Activated T-cell treated with anti-CD3 and anti-CD28 coated beads, Interleukin-2, amount 50 U/mL, for 48 hours (primary cell): Measurements from ENCODE around the gene CASKIN2.

ENCODE experiments used
- DNase-seq, 2 experiments: peaks; one replicate each; pipeline ENCODE4 v3.0.0-alpha.2; 2020

Gene CASKIN2, protein sequence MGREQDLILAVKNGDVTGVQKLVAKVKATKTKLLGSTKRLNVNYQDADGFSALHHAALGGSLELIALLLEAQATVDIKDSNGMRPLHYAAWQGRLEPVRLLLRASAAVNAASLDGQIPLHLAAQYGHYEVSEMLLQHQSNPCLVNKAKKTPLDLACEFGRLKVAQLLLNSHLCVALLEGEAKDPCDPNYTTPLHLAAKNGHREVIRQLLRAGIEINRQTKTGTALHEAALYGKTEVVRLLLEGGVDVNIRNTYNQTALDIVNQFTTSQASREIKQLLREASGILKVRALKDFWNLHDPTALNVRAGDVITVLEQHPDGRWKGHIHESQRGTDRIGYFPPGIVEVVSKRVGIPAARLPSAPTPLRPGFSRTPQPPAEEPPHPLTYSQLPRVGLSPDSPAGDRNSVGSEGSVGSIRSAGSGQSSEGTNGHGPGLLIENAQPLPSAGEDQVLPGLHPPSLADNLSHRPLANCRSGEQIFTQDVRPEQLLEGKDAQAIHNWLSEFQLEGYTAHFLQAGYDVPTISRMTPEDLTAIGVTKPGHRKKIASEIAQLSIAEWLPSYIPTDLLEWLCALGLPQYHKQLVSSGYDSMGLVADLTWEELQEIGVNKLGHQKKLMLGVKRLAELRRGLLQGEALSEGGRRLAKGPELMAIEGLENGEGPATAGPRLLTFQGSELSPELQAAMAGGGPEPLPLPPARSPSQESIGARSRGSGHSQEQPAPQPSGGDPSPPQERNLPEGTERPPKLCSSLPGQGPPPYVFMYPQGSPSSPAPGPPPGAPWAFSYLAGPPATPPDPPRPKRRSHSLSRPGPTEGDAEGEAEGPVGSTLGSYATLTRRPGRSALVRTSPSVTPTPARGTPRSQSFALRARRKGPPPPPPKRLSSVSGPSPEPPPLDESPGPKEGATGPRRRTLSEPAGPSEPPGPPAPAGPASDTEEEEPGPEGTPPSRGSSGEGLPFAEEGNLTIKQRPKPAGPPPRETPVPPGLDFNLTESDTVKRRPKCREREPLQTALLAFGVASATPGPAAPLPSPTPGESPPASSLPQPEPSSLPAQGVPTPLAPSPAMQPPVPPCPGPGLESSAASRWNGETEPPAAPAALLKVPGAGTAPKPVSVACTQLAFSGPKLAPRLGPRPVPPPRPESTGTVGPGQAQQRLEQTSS (N-terminal part only)

DNA sequence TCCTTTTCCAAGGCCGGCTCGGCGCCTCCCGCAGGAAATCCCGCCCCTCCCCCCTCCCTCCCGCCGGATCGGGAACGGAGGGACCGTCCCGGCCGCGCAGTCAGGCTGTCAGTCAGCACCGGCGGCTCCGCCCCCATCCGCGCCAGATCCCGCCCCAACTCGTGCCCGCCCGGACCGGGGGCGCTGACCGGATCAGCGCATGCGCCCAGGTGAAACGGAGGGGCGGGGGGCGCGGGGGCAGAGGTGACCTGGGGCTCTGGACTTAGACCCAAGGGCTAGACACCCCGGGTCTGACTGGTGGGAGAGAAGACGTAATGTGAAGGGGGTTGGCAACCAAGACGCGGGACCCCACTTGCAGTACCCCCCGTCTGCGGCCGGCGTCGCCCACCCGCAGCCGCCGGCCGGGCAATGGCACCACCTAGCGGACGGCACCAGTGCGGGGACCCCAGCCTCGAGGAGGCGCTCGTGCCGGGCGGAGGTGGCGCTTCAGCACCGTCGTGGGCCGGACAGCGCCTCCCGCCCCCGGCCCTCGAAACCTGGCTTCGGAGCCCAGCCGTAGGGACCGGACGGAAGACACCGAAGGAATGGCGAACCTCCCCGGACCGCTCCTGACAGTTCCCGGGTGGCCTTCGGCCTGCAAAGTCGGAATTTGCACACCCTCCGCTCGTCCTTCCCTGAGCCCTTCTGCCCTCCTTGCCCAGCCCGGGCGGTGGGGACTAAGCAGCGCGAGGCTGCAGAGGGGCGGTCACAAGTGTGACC, at the start of gene CASKIN2:
Gene CASKIN2, minus strand, starts transcription at position 42 of the 759 bp plus-strand sequence. CDS start 1,733 bp downstream, outside the sequence.
- DNase-seq: peak; percentile 93 to 95

DNA sequence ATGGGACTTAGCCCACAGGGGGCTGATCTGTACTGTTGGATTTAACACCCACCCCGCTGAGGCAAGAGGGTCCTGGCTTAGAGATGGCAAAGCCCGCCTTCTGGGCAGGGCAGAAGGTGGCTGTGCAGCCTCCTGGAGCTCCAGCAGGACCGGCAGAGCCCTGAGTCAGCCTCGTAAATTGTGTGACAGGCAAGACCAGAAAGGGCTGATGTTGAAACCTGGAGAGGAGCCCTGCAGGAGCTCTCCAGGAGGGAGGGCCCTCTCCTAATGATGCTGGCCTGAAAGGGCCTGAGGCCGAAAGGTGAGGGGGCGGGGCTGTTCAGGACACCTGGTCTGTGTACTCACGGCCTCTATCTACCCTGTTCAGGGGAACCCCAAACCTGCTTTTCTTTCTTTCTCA, 49.7 kb upstream of the CASKIN2 start:
- no peak for DNase-seq

DNA sequence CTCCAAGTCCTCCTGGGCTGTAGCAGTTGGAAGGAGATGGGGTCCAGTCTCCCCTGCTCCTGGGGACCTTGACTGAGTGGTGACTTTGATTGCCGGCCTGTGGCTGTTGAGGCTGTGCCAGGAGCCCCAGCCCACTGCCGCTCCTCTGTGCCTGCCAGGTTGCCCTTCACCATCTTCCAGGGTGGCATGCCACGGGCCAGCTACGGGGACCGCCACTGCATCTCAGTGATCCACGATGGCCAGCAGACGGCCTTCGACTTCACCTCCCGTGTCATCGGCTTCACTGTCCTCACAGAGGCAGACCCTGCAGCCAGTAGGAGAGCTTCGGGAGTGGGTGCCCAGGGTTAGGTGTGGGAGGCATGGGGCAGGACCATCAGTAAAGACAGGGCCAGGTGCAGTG, 48.9 kb upstream of the CASKIN2 start:
- no peak for DNase-seq

DNA sequence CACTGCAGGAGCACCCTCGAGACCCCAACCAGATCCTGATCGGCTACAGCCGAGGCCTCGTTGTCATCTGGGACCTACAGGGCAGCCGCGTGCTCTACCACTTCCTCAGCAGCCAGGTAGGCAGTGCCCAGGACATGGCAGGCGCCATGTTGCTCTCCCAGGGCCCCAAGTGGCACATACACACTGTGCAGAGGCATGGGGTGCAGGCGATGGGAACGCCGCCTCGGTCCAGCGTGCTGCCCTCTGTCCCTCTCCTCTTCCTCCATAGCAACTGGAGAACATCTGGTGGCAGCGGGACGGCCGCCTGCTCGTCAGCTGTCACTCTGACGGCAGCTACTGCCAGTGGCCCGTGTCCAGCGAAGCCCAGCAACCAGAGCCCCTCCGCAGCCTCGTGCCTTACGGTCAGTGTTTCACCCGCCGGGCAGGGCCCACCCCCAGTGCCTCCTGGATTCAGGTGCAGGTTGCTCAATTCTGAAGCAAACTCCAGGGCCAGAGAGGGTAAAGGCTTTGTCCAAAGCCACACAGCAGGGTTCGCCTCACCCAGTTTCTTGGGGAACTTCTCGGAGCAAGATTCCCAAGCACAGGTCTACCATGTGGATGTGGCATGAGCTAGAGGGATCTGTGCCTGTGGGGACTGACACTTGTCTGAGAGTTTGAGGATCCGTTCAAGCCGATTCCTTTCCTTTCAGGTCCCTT, 47.9 kb upstream of the CASKIN2 start:
- no peak for DNase-seq

DNA sequence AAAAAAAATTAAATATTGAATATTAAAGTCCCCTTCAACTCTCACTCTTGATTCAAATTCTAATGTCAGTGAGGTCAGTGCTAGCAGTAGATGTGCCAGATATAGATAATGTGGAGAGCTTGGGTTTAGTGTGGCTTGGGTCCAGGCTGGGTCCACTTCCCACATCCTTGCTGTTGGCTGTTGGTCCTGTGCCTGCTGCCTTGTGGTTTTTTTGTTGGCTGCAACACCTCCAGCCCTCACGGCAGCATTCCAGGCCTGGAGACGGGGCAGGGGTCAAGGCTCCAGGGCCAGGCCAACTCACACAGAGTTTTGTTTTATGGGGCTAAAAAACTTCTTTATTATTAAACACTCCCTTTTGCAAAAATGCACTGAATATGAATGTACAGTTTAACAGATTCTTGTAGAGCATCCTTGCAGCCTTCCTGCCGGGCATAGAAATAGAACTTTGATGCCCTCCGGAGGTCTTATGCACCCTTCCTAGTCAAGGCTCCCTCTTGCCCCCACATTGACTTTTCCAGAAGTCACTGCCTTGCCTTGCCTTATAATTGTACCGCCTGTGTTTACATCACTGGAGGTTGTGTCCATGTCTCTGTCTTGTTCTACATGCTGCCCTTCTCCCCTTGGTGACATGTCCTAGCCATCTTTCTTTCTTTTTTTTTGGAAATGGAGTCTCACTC, 46.7 kb upstream of the CASKIN2 start:
- DNase-seq: no peak

DNA sequence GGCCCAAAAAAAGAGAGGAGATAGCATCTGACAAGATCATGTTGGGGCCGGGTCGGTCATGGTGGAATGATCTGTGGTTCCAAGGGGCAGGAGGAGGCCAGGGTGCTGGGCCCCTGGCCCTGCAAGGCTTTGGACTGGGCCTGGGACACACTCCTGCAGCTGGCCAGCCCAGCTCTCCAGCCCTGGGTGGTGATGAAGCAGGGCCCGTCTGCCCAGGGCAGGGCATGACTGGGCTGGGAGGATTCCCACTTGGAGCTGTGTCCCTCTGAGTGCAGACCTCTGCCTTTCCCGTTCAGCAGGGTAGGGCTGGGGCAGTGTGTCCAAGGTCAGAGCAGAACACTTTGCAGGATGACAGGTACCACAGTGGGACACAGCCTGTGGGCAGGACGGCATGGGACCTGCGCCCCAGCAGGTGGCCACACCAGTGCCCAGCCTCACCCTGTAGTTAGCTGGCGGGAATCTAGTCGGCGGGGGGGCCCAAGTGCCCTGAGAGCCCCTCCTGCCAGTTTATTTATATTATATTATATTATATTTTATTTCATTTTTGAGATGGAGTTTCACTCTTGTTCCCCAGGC, 44.7 kb upstream of the CASKIN2 start:
- DNase-seq: no peak

DNA sequence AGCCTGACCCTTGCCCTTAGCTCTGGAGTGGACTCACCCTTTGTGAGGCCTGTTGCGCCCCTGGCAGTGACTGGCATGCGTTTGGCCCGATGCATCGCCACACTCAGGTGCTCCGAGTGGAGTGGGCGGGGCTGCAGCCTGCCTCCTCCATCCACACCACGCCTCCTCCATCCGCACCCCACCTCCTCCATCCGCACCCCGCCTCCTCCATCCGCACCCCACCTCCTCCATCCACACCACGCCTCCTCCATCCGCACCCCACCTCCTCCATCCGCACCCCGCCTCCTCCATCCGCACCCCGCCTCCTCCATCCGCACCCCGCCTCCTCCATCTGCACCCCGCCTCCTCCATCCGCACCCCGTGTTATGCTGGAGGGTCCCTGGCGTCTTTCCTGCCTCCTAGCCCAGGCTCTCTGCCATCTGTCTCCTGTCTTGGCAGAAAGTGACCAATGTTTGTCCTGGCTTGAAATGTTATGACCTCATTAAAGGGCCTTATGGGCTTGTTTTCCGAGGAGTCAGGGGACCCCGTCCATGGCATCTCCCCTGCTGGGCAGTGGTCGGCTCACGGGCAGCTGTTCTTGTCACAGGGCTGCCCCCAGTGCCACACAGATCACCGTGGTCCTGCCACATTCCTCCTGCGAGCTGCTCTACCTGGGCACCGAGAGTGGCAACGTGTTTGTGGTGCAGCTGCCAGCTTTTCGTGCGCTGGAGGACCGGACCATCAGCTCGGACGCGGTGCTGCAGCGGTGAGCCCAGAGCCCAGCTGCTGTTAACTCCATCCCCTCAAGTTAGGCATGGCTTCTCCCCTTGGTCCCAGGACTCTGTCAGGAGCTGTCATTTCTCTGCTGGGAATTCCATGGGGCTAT, 43.6 kb upstream of the CASKIN2 start:
- no peak for DNase-seq

DNA sequence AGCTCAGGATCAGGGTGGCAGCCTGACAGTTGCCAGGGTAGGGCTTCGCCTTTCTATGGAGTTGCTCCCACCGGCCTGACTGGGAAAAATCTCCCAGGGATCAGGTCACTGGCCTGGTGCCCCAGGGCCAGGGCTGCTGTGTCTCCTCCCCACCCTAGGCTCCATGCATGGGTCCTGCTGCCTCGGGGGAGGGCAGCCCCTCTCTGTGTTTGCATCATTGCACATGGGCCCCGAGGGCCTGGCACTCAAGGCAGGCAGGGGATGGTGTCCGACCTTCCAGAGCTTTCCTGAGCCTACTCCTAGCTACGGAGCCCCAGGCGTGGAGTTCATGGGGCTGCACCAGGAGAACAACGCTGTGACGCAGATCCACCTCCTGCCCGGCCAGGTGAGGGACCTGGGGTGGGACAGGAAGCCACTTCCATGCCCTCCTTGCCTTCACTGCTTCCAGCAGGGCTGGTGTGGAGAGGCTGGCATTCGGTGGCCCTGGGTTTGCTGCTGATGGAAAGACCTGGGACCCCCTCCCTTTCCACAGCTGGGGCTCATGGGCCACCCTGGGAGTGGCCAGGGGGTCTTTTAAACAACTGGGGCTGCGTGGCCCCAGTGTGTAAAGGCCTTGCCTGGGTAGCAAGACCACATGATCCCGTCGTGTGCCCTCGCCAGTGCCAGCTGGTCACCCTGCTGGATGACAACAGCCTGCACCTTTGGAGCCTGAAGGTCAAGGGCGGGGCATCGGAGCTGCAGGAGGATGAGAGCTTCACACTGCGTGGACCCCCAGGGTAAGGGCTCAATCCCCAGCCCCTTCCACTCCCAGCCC, 42.7 kb upstream of the CASKIN2 start:
- DNase-seq: no peak

DNA sequence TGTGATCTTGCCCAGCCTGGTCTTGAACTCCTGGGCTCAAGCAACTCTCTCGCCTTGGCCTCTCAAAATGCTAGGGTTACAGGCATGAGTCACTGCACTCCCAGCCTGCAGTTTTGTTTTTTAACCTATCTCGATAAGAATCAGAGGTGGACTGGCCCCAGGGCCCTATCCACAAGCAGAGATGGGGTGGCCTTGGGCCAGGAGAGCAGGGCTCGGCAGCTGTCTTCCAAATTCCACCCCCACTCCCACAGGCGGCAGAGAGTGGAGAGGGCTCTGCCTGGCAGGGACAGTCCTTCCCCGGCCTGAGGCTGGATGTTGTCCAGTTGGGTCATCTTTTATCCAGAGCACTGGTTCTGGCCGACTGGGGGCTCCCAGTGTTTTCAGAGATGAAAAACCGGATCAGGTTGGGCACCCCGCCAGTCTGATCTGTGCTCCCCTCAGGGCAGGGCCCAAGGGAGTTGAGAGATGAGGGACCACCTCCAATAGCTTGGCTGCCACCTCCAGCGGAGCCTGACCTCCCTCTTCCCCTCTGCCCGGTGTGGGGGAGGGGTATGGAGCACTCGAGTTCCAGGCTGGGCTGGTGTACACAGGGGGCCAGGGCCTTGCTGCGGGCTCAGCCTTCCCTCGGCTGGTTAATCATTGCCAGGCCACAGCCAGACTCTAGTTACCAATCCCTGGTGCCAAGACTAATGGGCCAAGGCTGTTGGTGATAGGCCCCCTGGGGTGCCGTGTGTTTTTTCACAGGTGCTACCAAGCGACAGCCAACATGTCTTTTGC, 41.9 kb upstream of the CASKIN2 start:
- no peak for DNase-seq

DNA sequence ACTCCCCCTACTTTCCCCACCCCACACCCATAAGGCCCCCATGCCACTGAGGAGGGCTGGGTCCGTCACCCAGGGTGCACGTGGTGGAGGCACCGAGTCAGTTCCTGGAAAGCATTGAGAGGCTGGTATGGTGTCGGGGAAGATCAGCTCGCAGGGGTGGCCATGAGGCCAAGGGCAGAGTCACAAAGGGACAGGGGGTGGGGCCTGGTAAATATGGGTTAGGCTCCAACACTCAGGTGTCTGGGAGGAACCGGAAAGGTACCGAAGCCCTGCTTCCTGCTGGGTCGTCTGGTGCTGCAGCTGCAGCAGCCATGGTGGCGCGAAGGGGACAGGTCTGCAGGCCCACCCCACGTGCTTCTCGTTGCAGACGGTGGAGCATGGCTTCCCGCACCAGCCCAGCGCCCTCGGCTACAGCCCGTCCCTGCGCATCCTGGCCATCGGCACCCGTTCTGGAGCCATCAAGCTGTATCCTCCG, 40.4 kb upstream of the CASKIN2 start:
- no peak for DNase-seq

DNA sequence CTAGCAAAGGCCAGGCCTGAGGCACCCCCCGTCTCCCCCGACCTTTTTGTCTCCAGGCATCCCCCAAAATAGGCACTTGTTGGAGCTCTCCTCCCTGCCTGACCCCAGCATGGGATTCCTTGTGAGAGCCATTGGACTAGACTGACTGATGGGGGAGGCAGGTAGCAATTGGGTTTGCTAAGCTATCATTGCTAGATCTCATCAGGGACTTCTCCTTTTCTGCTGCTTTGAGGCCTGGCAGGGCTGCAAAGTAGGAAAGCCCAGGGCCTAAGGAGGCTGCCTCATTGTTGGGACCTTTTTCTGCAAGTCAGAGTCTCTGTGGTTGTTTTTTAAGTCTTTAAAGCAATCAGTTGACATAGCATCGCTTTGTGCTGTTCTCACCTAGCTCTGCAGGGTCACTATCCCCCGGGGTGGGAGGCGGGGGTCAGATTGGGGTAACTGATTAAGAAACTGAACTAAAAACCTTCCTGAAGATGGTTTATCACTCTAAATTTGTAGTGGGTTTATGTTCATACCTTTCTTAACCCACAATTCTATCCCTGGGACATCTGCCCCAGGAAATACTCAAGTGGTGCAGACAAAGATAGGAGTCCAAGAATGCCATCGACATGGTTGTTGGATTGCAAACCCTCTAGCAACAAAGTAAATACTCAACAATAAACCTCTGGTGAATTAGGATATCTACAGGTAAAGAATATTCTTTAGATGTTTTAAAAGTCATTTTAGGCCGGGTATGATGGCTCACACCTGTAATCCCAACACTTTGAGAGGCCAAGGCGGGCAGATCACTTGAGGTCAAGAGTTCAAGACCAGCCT, 38.2 kb upstream of the CASKIN2 start:
- no peak for DNase-seq

DNA sequence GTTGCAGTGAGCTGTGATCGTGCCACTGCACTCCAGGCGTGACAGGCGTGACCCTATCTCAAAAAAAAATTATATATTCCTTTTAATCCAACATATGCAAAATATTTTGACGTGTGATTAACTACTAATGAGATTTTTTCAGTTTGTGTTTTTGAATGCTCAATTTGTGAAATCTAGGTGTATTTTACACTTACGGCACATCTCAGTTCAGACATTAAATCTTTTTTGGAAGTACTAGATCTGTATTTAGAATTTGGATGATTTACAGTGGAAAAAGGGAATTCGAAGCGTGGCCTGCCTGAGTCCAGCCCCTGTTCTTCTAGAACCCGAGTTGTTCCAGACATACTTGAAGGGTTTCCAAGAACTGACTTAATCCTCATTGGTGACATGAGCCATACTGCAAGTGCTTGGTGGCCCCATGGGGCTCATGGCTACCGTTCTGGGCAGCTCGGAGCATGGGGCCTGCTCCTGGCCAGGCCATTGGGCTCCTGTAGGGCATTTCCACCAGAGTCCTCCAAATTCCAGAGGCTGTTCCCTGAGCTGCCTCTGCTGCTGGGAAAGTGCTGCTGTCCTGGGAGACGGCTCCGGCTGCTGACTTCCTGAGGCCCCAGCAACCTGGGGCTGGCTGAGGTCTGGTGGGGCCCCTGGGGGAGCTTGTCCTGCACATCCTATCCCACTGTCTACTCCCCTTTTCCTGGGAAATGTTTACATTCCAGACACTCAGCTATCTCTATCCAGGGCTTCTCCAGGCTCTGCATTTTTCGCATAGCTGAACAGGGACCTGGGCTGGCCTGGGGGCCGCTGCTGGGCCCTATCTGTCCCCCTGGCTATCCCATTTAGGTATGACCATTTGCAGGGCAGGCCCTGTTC, 37.3 kb upstream of the CASKIN2 start:
- no peak for DNase-seq

DNA sequence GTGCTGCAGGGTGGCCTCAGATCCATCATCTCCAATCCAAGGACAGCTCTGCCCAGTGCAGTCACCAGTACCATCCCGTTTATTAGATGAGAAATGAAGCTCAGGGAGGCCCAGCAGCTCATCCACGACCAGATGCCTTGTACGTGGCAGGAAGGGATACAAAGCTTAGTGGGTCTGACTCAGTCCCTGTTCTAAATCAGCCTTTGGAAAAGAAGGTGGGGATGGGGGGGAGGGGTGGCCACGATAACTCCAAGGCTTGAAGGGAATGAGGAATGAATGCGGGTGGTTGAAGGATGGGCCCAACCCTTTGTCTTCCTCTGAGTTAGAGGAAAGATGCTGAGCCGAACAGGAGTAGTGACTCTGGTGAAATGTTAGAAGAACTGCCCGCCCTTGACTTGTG, 35.9 kb upstream of the CASKIN2 start:
- DNase-seq: no peak

DNA sequence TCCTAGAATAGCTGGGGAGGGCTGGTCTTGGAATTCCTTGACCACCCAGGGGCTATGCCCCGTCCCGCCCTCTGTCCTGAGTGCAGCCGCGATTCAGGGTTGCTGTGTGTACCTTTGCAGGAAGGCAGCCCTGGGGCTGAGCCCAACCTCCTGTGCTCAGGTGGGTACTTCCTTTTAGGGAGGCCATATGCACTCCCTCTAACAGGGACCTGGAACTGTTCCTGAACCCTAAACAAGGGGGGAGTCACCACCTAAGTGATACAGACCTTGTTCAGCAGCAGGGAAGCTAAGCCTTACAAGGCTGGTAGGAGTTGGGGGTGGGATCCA, 34.8 kb upstream of the CASKIN2 start:
- no peak for DNase-seq

DNA sequence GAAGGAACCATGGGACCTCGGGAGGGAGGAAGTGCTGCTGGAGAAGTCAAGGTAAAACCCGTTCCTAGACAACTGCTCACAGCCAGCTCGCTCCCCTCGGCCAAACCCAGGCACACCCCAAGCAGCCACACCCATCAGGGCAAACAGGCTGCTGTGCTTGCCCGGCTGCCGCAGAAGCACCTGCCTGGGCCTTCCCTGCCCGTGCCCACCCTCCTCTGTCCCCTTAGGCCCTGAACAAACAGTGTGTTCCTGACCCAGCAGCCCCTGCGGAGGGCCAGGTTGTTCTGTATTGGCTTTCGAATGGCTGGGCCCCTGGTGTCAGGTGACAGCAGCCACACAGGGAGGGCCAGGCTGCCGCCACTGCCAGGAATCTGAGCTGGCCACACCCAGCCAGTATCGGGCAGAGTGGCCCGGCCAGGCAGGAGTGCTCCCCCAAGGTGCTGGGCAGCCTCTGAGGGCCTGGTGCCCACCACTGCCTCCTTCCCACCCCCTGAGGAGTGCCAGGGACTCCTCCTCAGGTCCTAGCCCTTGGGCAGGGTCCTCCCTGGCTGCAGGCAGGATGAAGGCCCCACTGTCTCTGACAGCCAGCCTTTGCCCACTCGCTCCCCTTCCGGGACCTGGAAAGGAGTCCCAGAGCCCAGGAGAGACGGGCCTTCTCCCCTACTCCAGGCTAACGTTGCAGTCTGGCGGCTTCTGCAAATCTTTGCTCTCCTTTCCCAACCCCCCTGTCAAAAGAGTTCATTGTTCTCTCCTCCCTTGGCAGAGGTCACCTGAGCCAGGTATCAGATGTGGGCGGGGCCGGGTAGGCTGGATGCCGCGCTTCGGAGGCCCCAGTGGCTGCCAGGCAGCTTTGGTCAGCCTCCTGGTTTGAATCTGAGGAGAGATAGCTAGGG, 34.2 kb upstream of the CASKIN2 start:
- DNase-seq: no peak
